ENCODE measurements around the gene ZNF546.

- TF ChIP-seq, protein P1, sequence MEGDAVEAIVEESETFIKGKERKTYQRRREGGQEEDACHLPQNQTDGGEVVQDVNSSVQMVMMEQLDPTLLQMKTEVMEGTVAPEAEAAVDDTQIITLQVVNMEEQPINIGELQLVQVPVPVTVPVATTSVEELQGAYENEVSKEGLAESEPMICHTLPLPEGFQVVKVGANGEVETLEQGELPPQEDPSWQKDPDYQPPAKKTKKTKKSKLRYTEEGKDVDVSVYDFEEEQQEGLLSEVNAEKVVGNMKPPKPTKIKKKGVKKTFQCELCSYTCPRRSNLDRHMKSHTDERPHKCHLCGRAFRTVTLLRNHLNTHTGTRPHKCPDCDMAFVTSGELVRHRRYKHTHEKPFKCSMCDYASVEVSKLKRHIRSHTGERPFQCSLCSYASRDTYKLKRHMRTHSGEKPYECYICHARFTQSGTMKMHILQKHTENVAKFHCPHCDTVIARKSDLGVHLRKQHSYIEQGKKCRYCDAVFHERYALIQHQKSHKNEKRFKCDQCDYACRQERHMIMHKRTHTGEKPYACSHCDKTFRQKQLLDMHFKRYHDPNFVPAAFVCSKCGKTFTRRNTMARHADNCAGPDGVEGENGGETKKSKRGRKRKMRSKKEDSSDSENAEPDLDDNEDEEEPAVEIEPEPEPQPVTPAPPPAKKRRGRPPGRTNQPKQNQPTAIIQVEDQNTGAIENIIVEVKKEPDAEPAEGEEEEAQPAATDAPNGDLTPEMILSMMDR (IDR thresholded peaks at IDR 0.05; ENCODE audit: insufficient read depth, low read length, poor library complexity, severe bottlenecking), result no peak
- no peak for TF ChIP-seq EZH2phosphoT487 (conservative IDR thresholded peaks at IDR 0.05; ENCODE audit: low read length)
Observed at GRCh38 chr19:40006273-40006691, 9.4 kb downstream of the ZNF546 start.

Measured in SU-DHL-6 (cell line).